ENCODE measurements around the gene GCC2. TPM values are rescaled to one million over a fixed set of nuclear protein-coding genes. Genes with fewer than 3 reads are reported as not detected.

The GCC2 gene
- total RNA-seq, 1 donor from 2014 or later, result 25.8 TPM

DNA sequence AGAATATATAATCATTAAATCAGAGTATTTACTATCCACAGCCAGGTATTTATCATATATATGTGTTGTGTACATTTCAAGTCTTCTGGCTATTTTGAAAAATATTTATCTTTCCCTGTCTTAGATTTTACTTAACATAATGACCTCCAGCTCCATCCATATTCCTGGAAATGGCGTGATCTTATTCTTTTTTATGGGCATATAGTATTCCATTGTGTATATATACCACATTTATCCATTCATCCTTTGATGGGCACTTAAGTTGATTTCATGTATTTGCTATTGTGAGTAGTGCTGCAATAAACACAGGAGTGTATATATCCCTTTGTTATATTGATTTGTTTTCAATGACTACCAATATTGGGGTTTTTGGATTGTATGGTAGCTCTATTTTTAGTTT lies 6.6 kb downstream of the GCC2 start:
- TF ChIP-seq, protein P1, sequence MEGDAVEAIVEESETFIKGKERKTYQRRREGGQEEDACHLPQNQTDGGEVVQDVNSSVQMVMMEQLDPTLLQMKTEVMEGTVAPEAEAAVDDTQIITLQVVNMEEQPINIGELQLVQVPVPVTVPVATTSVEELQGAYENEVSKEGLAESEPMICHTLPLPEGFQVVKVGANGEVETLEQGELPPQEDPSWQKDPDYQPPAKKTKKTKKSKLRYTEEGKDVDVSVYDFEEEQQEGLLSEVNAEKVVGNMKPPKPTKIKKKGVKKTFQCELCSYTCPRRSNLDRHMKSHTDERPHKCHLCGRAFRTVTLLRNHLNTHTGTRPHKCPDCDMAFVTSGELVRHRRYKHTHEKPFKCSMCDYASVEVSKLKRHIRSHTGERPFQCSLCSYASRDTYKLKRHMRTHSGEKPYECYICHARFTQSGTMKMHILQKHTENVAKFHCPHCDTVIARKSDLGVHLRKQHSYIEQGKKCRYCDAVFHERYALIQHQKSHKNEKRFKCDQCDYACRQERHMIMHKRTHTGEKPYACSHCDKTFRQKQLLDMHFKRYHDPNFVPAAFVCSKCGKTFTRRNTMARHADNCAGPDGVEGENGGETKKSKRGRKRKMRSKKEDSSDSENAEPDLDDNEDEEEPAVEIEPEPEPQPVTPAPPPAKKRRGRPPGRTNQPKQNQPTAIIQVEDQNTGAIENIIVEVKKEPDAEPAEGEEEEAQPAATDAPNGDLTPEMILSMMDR (conservative IDR thresholded peaks at IDR 0.05; ENCODE audit: low read depth, low read length), result no peak
- H3K4me3 ChIP-seq (ENCODE audit: low read depth, low read length), result no peak overlapping the region
- DNase-seq (ENCODE audit: low read depth), result no peak

DNA sequence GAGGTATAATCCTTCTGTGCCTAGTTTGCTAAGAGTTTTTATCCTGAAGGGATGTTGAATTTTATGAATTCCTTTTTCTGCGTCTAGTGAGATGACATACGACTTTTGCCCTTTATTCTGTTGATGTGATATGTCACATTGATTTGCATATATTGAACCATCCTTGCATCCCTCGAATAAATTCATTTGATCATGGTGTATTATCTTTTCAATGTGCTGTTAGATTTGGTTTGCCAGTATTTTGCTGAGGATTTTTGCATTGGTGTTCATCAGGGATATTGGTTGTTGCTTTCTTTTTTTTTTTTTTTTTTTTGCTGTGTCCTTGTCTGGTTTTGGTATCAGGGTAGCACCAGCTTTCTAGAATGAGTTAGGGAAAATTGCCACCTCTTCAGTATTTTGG lies 9.1 kb downstream of the GCC2 start:
- no peak overlapping the region for H3K4me3 ChIP-seq (ENCODE audit: low read depth, low read length)
- no peak for DNase-seq (ENCODE audit: low read depth)
- TF ChIP-seq, protein P1 (conservative IDR thresholded peaks at IDR 0.05; ENCODE audit: low read depth, low read length), result no peak

DNA sequence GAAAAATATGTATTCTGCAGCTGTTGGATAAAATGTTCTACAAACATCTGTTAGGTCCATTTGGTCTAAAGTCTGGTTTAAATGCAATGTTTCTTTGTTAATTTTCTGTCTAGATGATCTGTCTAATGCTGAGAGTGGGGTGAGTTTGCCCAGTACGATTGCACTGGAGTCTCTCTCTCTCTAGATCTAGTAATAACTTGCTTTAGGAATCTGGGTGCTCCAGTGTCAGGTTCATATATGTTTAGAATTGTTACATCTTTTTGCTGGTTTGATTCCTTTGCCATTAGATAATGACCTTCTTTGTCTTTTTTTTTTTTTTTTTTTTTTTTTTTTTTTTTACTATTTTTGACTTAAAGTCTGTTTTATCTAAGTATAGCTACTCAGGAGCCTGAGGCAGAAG lies 10.4 kb downstream of the GCC2 start:
- TF ChIP-seq, protein P1 (conservative IDR thresholded peaks at IDR 0.05; ENCODE audit: low read depth, low read length), result no peak
- no peak for DNase-seq (ENCODE audit: low read depth)
- H3K4me3 ChIP-seq (ENCODE audit: low read depth, low read length), result no peak overlapping the region

DNA sequence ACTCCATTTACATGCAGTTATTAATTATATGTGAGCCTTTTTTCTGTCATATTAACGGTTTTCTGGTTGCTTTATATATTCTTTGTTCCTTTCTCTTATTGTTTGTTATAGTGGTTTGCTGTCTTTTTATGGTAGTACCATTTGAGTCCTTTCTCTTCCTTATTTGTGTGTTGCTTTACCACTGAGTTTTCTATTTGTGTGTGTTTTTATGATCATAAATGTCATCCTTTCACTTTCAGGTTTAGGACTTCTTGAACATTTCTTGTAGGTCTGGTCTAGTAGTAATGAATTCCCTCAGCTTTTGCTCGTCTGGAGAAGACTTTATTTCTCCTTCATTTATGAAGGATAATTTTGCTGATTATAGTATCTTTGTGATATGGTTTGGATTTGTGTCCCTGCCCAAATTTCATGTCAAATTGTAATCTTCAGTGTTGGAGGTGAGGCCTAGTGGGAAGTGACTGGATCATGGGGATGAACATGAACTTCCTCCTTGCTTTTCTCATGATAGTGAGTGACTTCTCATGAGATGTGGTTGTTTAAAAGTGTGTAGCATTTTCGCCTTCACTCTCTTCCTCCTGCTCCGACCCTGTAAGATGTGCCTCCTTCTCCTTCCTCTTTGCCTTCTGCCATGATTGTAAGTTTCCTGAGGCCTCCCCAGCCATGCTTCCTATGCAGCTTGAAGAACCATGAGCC lies 11.5 kb downstream of the GCC2 start:
- H3K4me3 ChIP-seq (ENCODE audit: low read depth, low read length), result no peak overlapping the region
- TF ChIP-seq, protein P1 (conservative IDR thresholded peaks at IDR 0.05; ENCODE audit: low read depth, low read length), result no peak
- no peak for DNase-seq (ENCODE audit: low read depth)

DNA sequence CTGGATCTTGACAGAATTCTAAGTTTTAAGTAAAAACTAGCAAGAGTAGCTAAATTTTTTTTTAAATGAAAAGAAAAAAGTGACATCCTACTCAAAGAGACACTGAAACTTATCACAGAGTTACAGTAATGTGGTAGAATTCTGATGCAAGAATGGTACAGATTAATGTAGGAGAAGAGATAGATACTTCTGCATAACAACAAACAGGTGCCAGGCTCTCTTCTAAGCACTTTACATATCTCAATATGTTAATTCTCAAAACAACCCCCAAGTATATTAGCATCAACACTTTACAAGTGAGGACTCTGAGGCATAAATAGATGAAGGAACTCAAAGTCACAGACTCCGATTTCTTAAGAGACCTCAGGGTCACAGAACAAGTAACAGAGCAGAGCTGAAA lies 28.1 kb downstream of the GCC2 start:
- TF ChIP-seq, protein P1 (conservative IDR thresholded peaks at IDR 0.05; ENCODE audit: low read depth, low read length), result no peak
- DNase-seq (ENCODE audit: low read depth), result no peak
- H3K4me3 ChIP-seq (ENCODE audit: low read depth, low read length), result no peak overlapping the region

DNA sequence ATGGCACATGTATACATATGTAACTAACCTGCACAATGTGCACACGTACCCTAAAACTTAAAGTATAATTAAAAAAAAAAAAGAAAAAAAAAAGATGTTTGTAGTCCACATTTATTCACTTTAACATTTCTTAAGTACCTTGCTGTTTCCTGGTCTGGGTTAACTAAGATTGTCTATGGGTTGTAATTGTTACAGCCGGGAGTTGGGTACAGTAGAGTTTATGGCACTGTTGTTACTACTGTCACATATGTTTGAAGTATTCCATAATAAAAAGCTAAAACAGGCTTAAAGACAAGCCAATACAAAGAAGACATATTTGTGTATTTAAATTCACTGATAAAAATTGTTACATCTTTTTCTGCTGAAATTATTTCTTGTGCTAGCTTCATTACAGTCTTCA lies 36.2 kb downstream of the GCC2 start:
- TF ChIP-seq, protein P1 (conservative IDR thresholded peaks at IDR 0.05; ENCODE audit: low read depth, low read length), result no peak
- H3K4me3 ChIP-seq (ENCODE audit: low read depth, low read length), result no peak overlapping the region
- DNase-seq (ENCODE audit: low read depth), result no peak

DNA sequence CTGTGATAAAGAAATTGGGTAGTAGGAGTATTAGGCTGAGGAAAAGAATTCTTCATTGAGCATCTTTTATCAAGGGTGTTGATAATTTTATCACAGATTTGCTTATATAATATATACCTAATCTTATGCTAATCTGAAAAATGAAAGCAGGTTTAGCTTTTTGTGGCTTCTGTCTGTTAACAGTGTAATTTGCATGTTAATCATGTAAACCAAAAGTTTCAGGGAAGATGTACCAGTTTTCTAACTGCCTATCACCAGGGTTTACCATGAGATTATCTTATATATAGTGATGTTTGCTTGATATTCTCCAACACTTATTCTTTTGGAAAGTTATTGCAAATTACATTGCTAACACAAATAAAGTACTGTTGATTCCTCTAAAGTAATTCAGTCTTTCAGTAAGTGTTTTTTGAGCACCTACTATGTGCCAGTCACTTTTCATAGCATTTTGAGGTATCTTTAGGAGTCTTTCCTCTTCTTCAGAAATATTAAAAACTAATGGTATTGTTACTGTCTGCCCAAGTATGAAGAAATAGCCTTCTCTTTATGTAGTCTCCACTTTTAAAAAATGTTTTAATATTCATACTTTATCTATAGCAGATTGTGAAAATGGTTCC lies 41.6 kb downstream of the GCC2 start:
- DNase-seq (ENCODE audit: low read depth), result no peak
- TF ChIP-seq, protein P1 (conservative IDR thresholded peaks at IDR 0.05; ENCODE audit: low read depth, low read length), result no peak
- H3K4me3 ChIP-seq (ENCODE audit: low read depth, low read length), result no peak overlapping the region

Data from epithelial cell of proximal tubule (primary cell).